HL-60/S4 (cell line): ENCODE measurements around the gene ABT1.
"Not testable (repeated sequence)": the region's sequence is repeated elsewhere in the genome, so short reads cannot be mapped to it uniquely, and the experiment has no call there.

Source experiments
- in situ Hi-C: fragments of 300-500 bp; cut with MboI; formaldehyde crosslinking; loops from 2 replicates; pipeline ENCODE4 v1.14.3; 2022; ENCODE audit warnings: low sequenced_read_pairs

ABT1 gene

GRCh38 chr6:26596579-26597388 is at the start of gene ABT1:
ABT1 (plus strand) TSS chr6:26596953; CDS start chr6:26596983, 30 bp downstream.
- in situ Hi-C loops, result no loop called here

GRCh38 chr6:26547363-26547762 is 49.4 kb upstream of the ABT1 start:
- in situ Hi-C loops, result not testable (repeated sequence)

- in situ Hi-C loops, result loop anchor here (10.0 kb wide), 1 partner anchor 216 kb away; no protein-coding TSS in a partner anchor
These were observed 46.3 kb upstream of the ABT1 start for GRCh38 chr6:26550250-26550993.

- in situ Hi-C loops, result loop anchor here (10.0 kb wide), 1 partner anchor 217 kb away; no protein-coding TSS in a partner anchor
These were observed 44.5 kb upstream of the ABT1 start for GRCh38 chr6:26552205-26552604.

- in situ Hi-C loops, result loop anchor here (10.0 kb wide), 1 partner anchor 218 kb away; no protein-coding TSS in a partner anchor
These were observed 44.0 kb upstream of the ABT1 start for GRCh38 chr6:26552640-26553188.

- in situ Hi-C loops, result loop anchor here (10.0 kb wide), 1 partner anchor 218 kb away; no protein-coding TSS in a partner anchor
These were observed 43.5 kb upstream of the ABT1 start for GRCh38 chr6:26553264-26553634.

GRCh38 chr6:26553635-26554446 is 42.9 kb upstream of the ABT1 start:
- in situ Hi-C loops, result loop anchor here (10.0 kb wide), 1 partner anchor 219 kb away; no protein-coding TSS in a partner anchor

- in situ Hi-C loops, result loop anchor here (10.0 kb wide), 1 partner anchor 220 kb away; no protein-coding TSS in a partner anchor
These were observed 42.4 kb upstream of the ABT1 start for GRCh38 chr6:26554447-26554696.

- in situ Hi-C loops, result loop anchor here (10.0 kb wide), 1 partner anchor 220 kb away; no protein-coding TSS in a partner anchor
These were observed 41.9 kb upstream of the ABT1 start for GRCh38 chr6:26554697-26555504.

- in situ Hi-C loops, result loop anchor here (10.0 kb wide), 1 partner anchor 221 kb away; no protein-coding TSS in a partner anchor
These were observed 41.1 kb upstream of the ABT1 start for GRCh38 chr6:26555505-26556262.

- in situ Hi-C loops, result loop anchor here (10.0 kb wide), 1 partner anchor 222 kb away; no protein-coding TSS in a partner anchor
These were observed 40.3 kb upstream of the ABT1 start for GRCh38 chr6:26556263-26557070.

GRCh38 chr6:26561533-26562466 is 35.0 kb upstream of the ABT1 start:
- in situ Hi-C loops, result loop anchor here (10.0 kb wide), 1 partner anchor 377 kb away; a partner anchor contains a TSS

- in situ Hi-C loops, result loop anchor here (10.0 kb wide), 1 partner anchor 379 kb away; a partner anchor contains a TSS
These were observed 33.3 kb upstream of the ABT1 start for GRCh38 chr6:26563488-26563887.

- in situ Hi-C loops, result loop anchor here (10.0 kb wide), 1 partner anchor 384 kb away; a partner anchor contains a TSS
These were observed 27.9 kb upstream of the ABT1 start for GRCh38 chr6:26568601-26569432.

- in situ Hi-C loops, result loop anchor here (10.0 kb wide), 1 partner anchor 385 kb away; a partner anchor contains a TSS
These were observed 27.4 kb upstream of the ABT1 start for GRCh38 chr6:26569433-26569764.
